ENCODE data around the gene MIPEP. TPM values are rescaled to one million over a fixed set of nuclear protein-coding genes. Genes with fewer than 3 reads are reported as not detected.

Gene MIPEP
- total RNA-seq, 1 donor: 3.5 TPM

DNA sequence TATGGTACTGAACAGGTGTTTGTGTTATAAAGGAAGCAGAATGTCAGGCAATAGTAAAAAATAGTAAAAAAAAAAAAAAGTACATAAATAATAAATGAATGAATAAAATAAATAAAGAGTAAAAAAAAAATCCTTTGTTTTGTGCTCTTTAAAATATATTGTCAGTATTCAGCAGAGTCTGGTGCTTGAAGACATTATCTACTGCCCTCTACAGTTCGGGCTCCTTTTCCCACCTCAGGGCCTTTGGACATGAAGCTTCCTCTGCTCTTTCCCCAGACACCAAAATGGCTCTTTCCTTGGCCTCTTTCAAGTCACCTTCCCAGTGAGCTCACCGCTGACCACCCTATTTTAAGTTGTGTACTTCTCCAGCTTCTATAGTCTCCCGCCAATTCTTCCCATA, 181.5 kb downstream of the MIPEP start:
- no peaks in the 10 kb centered on the region for H3K4me1 ChIP-seq (ENCODE audit: insufficient read depth, low read length)
- H3K27me3 ChIP-seq (ENCODE audit: insufficient read depth, low read length): no peaks in the 10 kb centered on the region
- H3K4me3 ChIP-seq (ENCODE audit: low read length): no peak overlapping the region
- no peaks in the 10 kb centered on the region for H3K9me3 ChIP-seq (ENCODE audit: low read depth, low read length)

GRCh38 chr13:23705583-23705982, 183.6 kb downstream of the MIPEP start:
- no peak overlapping the region for H3K4me3 ChIP-seq (ENCODE audit: low read length)
- no peaks in the 10 kb centered on the region for H3K9me3 ChIP-seq (ENCODE audit: low read depth, low read length)
- H3K27me3 ChIP-seq (ENCODE audit: insufficient read depth, low read length): no peaks in the 10 kb centered on the region
- no peaks in the 10 kb centered on the region for H3K4me1 ChIP-seq (ENCODE audit: insufficient read depth, low read length)

DNA sequence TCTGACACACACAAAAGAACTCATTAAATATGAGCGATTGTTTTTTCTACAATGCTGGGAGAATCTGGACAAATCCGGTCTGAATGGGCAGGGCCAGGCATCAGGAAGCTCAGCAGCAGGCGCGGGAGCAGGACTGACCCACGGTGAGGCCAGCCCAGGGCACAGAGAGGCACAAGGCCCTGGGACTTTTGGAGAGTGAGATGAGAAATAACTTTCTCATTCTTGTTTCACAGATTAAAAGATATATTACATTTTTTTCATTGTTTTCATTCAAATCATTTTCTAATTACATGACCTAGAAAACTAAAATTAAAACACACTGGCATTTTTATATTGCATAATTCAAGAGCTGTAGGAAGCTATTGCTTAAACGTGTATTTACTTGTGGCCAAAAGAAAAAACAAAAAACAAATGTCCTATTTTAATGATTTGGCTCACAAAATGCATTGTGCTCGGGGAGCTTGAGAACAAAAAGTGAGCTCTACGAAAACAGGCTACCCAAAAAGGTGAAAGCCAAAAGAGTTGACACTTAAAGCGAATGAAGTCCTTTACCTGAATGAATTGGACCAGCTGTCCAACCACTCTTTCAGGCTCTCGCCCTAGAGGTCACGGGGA, 185.8 kb downstream of the MIPEP start:
- Histone ChIP-seq H3K4me1 (ENCODE audit: insufficient read depth, low read length) (no peaks in the 10 kb centered on the region), H3K4me3 (ENCODE audit: low read length) (no peak overlapping the region), H3K9me3 (ENCODE audit: low read depth, low read length) (no peaks in the 10 kb centered on the region), H3K27me3 (ENCODE audit: insufficient read depth, low read length) (no peaks in the 10 kb centered on the region)

DNA sequence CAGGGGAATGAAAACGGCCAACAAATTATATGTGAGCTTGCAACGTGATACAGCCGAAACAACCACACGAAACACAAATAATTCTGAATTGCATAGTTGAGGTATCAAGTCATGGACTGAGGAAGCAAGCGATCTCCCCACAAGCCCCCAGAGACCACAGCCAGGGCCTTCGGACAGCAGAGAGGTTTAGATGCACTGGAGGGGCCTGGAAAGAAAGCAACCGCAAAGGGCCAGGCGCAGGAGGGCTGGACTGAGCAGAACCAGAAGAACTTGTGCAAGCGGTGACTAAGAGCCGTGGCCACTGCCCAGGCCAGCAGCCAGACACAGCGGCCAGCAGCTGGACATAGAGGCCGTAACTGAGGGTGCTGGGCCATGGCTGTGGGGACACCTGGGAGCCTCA, 187.6 kb downstream of the MIPEP start:
- Histone ChIP-seq H3K4me1 (ENCODE audit: insufficient read depth, low read length) (peaks cover 1% of the 10 kb centered on the region), H3K9me3 (ENCODE audit: low read depth, low read length) (no peaks in the 10 kb centered on the region), H3K4me3 (ENCODE audit: low read length) (no peak overlapping the region), H3K27me3 (ENCODE audit: insufficient read depth, low read length) (no peaks in the 10 kb centered on the region)

- H3K4me3 ChIP-seq (ENCODE audit: low read length): no peak overlapping the region
- H3K9me3 ChIP-seq (ENCODE audit: low read depth, low read length): no peaks in the 10 kb centered on the region
- H3K4me1 ChIP-seq (ENCODE audit: insufficient read depth, low read length): peaks cover 6% of the 10 kb centered on the region
- no peaks in the 10 kb centered on the region for H3K27me3 ChIP-seq (ENCODE audit: insufficient read depth, low read length)
Measured at GRCh38 chr13:23701186-23701585, 188.0 kb downstream of the MIPEP start.

- no peaks in the 10 kb centered on the region for H3K9me3 ChIP-seq (ENCODE audit: low read depth, low read length)
- H3K4me3 ChIP-seq (ENCODE audit: low read length): no peak overlapping the region
- H3K4me1 ChIP-seq (ENCODE audit: insufficient read depth, low read length): peaks cover 16% of the 10 kb centered on the region
- no peaks in the 10 kb centered on the region for H3K27me3 ChIP-seq (ENCODE audit: insufficient read depth, low read length)
Measured at GRCh38 chr13:23699271-23699670, 189.9 kb downstream of the MIPEP start.

GRCh38 chr13:23697772-23698313, 191.4 kb downstream of the MIPEP start:
- Histone ChIP-seq H3K4me3 (ENCODE audit: low read length) (no peak overlapping the region), H3K27me3 (ENCODE audit: insufficient read depth, low read length) (no peaks in the 10 kb centered on the region), H3K9me3 (ENCODE audit: low read depth, low read length) (no peaks in the 10 kb centered on the region), H3K4me1 (ENCODE audit: insufficient read depth, low read length) (peaks cover 16% of the 10 kb centered on the region)

DNA sequence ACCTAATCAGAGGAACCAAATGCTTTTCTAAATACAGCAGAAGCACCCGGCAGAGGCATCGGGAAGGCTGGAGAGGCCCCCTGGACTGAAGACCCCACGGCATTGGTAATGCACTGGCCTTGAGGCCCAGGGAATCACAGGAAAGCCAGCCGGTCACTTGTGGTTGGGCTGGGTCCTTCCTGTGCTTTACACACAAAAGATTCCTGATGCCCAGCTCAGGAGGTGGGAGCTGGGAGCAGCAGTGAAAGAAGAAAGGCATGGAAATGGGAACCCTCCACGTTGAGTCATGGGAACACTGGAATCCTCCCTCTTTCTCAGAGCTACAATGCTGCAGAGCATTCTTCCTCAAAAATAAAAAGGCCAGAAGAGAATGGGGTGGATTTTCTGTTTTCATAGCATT, 192.6 kb downstream of the MIPEP start:
- Histone ChIP-seq H3K9me3 (ENCODE audit: low read depth, low read length) (no peaks in the 10 kb centered on the region), H3K27me3 (ENCODE audit: insufficient read depth, low read length) (no peaks in the 10 kb centered on the region), H3K4me1 (ENCODE audit: insufficient read depth, low read length) (peaks cover 16% of the 10 kb centered on the region), H3K4me3 (ENCODE audit: low read length) (no peak overlapping the region)

- Histone ChIP-seq H3K4me3 (ENCODE audit: low read length) (no peak overlapping the region), H3K4me1 (ENCODE audit: insufficient read depth, low read length) (peaks cover 16% of the 10 kb centered on the region), H3K27me3 (ENCODE audit: insufficient read depth, low read length) (no peaks in the 10 kb centered on the region), H3K9me3 (ENCODE audit: low read depth, low read length) (no peaks in the 10 kb centered on the region)
Measured at GRCh38 chr13:23695711-23696464, 193.3 kb downstream of the MIPEP start.

- H3K9me3 ChIP-seq (ENCODE audit: low read depth, low read length): no peaks in the 10 kb centered on the region
- H3K4me3 ChIP-seq (ENCODE audit: low read length): no peak overlapping the region
- peaks cover 16% of the 10 kb centered on the region for H3K4me1 ChIP-seq (ENCODE audit: insufficient read depth, low read length)
- no peaks in the 10 kb centered on the region for H3K27me3 ChIP-seq (ENCODE audit: insufficient read depth, low read length)
Measured at GRCh38 chr13:23695196-23695595, 194.0 kb downstream of the MIPEP start.

DNA sequence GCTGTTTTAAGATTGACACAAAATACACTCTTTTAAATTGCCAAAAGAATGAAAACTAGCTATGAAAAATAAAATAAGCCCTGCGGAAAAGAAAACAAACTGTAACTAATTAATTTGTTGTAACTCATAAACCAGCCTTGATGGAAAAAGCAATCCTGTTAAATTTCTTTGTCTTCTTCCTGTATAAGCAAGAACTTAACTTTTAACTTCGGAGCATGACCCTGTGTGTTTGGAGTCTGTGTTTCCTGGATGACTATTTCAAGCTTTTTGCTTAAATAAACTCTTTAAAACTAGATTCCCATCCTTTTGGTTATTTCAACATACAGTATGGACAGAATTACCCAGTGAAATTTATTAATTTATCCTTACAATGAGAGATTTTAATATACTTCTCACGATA, 196.4 kb downstream of the MIPEP start:
- H3K9me3 ChIP-seq (ENCODE audit: low read depth, low read length): no peaks in the 10 kb centered on the region
- H3K4me3 ChIP-seq (ENCODE audit: low read length): no peak overlapping the region
- H3K4me1 ChIP-seq (ENCODE audit: insufficient read depth, low read length): peaks cover 16% of the 10 kb centered on the region
- no peaks in the 10 kb centered on the region for H3K27me3 ChIP-seq (ENCODE audit: insufficient read depth, low read length)

GRCh38 chr13:23690668-23691067, 198.5 kb downstream of the MIPEP start:
- Histone ChIP-seq H3K9me3 (ENCODE audit: low read depth, low read length) (no peaks in the 10 kb centered on the region), H3K4me1 (ENCODE audit: insufficient read depth, low read length) (peaks cover 5% of the 10 kb centered on the region), H3K27me3 (ENCODE audit: insufficient read depth, low read length) (no peaks in the 10 kb centered on the region), H3K4me3 (ENCODE audit: low read length) (no peak overlapping the region)

DNA sequence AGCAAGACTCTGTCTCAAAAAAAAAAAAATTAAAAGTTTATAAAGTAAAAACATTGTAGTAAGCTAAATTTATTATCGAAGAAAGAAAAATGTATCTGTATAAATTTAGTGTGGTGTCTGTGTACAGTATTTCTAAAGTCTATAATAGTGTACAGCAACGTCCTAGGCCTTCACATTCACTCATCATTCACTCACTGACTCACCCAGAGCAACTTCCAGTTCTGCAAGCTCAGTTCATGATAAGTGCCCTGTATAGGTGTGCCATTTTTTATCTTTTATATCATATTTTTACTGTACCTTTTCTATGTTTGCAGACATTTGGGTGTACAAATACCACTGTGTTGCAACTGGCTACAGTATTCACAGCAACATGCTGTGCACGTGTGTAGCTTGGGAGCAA, 200.9 kb downstream of the MIPEP start:
- Histone ChIP-seq H3K9me3 (ENCODE audit: low read depth, low read length) (peaks cover 13% of the 10 kb centered on the region), H3K4me3 (ENCODE audit: low read length) (no peak overlapping the region), H3K4me1 (ENCODE audit: insufficient read depth, low read length) (no peaks in the 10 kb centered on the region), H3K27me3 (ENCODE audit: insufficient read depth, low read length) (no peaks in the 10 kb centered on the region)

- Histone ChIP-seq H3K4me1 (ENCODE audit: insufficient read depth, low read length) (no peaks in the 10 kb centered on the region), H3K27me3 (ENCODE audit: insufficient read depth, low read length) (no peaks in the 10 kb centered on the region), H3K9me3 (ENCODE audit: low read depth, low read length) (peaks cover 13% of the 10 kb centered on the region), H3K4me3 (ENCODE audit: low read length) (no peak overlapping the region)
Measured at GRCh38 chr13:23687614-23688013, 201.6 kb downstream of the MIPEP start.

DNA sequence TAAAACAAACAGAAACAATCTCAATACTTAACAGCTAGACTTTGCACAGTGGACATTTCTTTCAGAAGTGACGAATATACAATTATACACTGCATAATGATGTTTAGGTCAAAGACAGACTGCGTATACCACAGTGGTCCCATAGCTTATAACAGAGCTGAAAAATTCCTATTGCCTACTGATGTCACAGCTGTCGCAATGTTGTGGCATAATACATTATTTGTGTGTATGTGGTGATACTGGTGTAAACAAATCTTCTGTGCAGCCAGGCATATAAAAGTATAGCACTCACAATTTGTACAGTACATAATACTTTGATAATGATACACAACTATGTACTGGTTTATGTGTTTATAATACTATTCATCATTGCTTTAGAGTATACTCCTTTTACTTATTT, 202.3 kb downstream of the MIPEP start:
- Histone ChIP-seq H3K9me3 (ENCODE audit: low read depth, low read length) (peaks cover 13% of the 10 kb centered on the region), H3K4me1 (ENCODE audit: insufficient read depth, low read length) (no peaks in the 10 kb centered on the region)

DNA sequence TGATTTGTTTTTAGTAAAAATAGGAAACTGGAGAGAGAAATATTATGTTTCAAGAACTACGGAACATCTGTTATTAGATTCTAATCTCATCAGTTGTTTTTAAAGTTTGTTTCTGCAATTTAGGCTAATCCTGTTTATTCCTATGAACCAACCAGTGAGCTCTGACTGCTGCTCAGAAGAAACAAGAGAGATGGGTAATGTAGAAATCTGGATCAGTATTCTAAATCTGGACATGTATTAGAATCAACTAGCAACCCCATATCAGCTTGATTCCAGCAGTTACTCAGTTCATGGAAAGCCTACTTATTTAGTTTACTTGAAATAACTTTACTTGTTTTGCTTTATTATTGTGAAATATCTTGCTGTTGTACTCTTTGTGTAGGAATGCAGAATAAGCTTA, 203.8 kb downstream of the MIPEP start:
- Histone ChIP-seq H3K27me3 (ENCODE audit: insufficient read depth, low read length) (no peaks in the 10 kb centered on the region), H3K4me3 (ENCODE audit: low read length) (no peak overlapping the region), H3K4me1 (ENCODE audit: insufficient read depth, low read length) (no peaks in the 10 kb centered on the region), H3K9me3 (ENCODE audit: low read depth, low read length) (peaks cover 13% of the 10 kb centered on the region)

More for the DNA sequence above, 202.3 kb downstream of the MIPEP start:
- no peak overlapping the region for H3K4me3 ChIP-seq (ENCODE audit: low read length)
- H3K27me3 ChIP-seq (ENCODE audit: insufficient read depth, low read length): no peaks in the 10 kb centered on the region
